ENCODE measurements around the gene PIK3R1. TPM values are rescaled to one million over a fixed set of nuclear protein-coding genes. Genes with fewer than 3 reads are reported as not detected.

The PIK3R1 gene
- total RNA-seq, 4 donors from 2014 or later = 86.1 to 107 (median 94.8) TPM

DNA sequence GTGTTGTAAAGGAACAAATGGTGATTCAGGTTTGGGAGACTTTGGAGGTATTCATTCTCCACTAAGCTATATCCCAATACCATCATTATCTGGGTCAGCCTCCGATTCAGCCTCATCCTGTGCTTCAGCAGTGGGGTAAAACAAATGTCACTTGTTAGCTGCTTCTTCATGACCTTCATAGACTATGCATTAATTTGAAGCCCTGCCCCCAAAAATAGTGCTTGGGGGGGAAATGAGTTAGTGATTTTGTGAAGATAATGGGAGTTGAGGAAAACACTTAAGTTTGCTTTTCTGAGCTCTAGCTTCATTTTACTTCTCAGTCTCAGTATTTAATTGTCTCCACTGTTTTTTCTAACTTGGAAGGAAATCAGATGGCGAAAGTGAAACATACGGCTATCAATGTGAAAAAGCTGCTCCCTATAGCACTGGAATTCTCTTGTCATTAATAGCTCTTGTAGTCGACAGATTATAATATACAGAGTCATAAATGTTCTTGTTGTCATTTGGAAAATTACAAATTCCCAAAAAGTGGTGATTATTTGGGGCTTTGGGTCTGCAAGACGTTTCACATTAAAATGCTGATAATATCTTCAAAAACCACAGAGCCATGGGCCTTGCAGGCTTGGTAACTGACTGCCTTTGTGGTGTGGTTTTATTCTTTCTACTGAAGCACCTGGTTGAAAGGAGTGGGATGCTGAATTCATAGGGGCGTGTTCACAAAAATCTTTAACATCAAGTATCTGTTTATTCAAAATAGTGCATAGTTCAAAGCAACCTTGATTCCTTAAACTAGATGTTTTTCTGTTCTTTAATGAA, 40.0 kb downstream of the PIK3R1 start:
- TF ChIP-seq, protein P1, sequence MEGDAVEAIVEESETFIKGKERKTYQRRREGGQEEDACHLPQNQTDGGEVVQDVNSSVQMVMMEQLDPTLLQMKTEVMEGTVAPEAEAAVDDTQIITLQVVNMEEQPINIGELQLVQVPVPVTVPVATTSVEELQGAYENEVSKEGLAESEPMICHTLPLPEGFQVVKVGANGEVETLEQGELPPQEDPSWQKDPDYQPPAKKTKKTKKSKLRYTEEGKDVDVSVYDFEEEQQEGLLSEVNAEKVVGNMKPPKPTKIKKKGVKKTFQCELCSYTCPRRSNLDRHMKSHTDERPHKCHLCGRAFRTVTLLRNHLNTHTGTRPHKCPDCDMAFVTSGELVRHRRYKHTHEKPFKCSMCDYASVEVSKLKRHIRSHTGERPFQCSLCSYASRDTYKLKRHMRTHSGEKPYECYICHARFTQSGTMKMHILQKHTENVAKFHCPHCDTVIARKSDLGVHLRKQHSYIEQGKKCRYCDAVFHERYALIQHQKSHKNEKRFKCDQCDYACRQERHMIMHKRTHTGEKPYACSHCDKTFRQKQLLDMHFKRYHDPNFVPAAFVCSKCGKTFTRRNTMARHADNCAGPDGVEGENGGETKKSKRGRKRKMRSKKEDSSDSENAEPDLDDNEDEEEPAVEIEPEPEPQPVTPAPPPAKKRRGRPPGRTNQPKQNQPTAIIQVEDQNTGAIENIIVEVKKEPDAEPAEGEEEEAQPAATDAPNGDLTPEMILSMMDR (IDR thresholded peaks at IDR 0.05) = no peak
- no peak for TF ChIP-seq POLR2A (IDR thresholded peaks at IDR 0.05)
- no peak overlapping the region for H3K4me3 ChIP-seq (replicated peaks in 1 of 3)
- DNase-seq = no peak
- H3K27me3 ChIP-seq = no peaks in the 10 kb centered on the region
- peaks cover 17 to 43% of the 10 kb centered on the region in 2 donors for H3K4me1 ChIP-seq
- intact Hi-C loops (cut with DNase I) = loop anchor here (10.0 kb wide), 1 partner anchor 1011 kb away; no protein-coding TSS in a partner anchor
- WGBS, 2 donors = 76 to 86% methylated on average over 6 of the region's 6 CpGs
- no peaks in the 10 kb centered on the region for H3K36me3 ChIP-seq
- H3K27ac ChIP-seq = peak overlapping the region in 2 of 3 donors; percentile 10 to 11
- H3K9me3 ChIP-seq = no peaks in the 10 kb centered on the region

GRCh38 chr5:68257210-68257609, 41.7 kb downstream of the PIK3R1 start:
- Histone ChIP-seq H3K27ac (no peak overlapping the region), H3K4me1 (peaks cover under 1 to 26% of the 10 kb centered on the region in 2 donors), H3K36me3 (no peaks in the 10 kb centered on the region), H3K4me3 (replicated peaks in 1 of 3) (no peak overlapping the region), H3K9me3 (no peaks in the 10 kb centered on the region), H3K27me3 (no peaks in the 10 kb centered on the region)
- TF ChIP-seq POLR2A (IDR thresholded peaks at IDR 0.05) = no peak
- TF ChIP-seq, protein P1 (IDR thresholded peaks at IDR 0.05) = no peak
- DNase-seq = no peak
- 83 to 91% methylated on average over 3 of the region's 3 CpGs for WGBS, 2 donors
- intact Hi-C loops (cut with DNase I) = loop anchor here (10.0 kb wide), 1 partner anchor 1012 kb away; no protein-coding TSS in a partner anchor

DNA sequence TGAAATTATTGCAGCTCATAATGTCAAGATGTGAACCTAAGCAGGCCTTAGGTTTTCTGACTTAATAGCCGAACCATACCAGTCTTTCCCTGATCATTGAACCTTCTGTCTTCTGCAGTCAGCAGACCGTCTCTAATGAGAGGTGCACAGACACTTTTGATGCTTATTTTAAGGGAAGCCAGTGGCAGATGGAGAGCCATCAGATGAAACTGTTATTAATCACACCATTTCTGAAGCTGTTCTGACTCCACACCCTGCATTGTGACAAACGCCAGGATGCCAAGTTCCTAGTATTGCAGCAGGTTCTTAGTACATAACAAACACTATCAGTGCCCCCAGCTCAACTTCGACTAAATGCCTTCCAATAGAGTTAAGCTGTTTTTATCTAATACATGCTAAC, 43.0 kb downstream of the PIK3R1 start:
- no peak for TF ChIP-seq POLR2A (IDR thresholded peaks at IDR 0.05)
- TF ChIP-seq, protein P1 (IDR thresholded peaks at IDR 0.05) = no peak
- H3K27ac ChIP-seq = no peak overlapping the region
- H3K4me1 ChIP-seq = peaks cover under 1 to 20% of the 10 kb centered on the region in 2 donors
- H3K27me3 ChIP-seq = no peaks in the 10 kb centered on the region
- H3K36me3 ChIP-seq = no peaks in the 10 kb centered on the region
- intact Hi-C loops (cut with DNase I) = loop anchor here (10.0 kb wide), 1 partner anchor 1014 kb away; no protein-coding TSS in a partner anchor
- DNase-seq = no peak
- 81 to 90% methylated on average over 4 of the region's 4 CpGs for WGBS, 2 donors
- no peaks in the 10 kb centered on the region for H3K9me3 ChIP-seq
- H3K4me3 ChIP-seq (replicated peaks in 1 of 3) = no peak overlapping the region

GRCh38 chr5:68259700-68260099, 44.1 kb downstream of the PIK3R1 start:
- intact Hi-C loops (cut with DNase I) = loop anchor here (10.0 kb wide), 1 partner anchor 1015 kb away; no protein-coding TSS in a partner anchor
- Histone ChIP-seq H3K4me3 (replicated peaks in 1 of 3) (no peak overlapping the region), H3K9me3 (no peaks in the 10 kb centered on the region), H3K36me3 (no peaks in the 10 kb centered on the region), H3K27ac (no peak overlapping the region), H3K4me1 (peaks cover 10 to 31% of the 10 kb centered on the region in 2 donors), H3K27me3 (no peaks in the 10 kb centered on the region)
- TF ChIP-seq, protein P1 (IDR thresholded peaks at IDR 0.05) = no peak
- TF ChIP-seq POLR2A (IDR thresholded peaks at IDR 0.05) = no peak
- 91 to 99% methylated on average over 2 of the region's 2 CpGs for WGBS, 2 donors
- no peak for DNase-seq

DNA sequence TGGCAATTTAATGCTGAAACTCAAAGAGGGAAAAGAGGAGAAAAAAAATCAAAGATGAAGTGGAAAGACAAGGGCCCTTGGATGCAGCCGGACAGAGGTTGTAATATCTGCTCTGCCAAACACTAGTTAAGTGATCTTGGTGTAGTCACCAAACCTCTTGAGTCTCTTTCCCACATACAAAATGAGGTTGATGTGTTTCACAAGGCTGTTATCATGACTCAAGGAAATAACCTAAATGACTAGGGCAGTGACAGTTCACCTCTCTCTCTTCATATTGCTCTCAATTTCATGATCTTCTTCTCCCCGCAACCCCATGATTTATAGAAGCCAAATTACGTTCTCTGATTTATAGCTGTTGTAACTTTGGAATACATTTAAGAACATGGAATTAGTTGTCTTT, 44.9 kb downstream of the PIK3R1 start:
- TF ChIP-seq, protein P1 (IDR thresholded peaks at IDR 0.05) = no peak
- TF ChIP-seq POLR2A (IDR thresholded peaks at IDR 0.05) = no peak
- WGBS, 2 donors = 82 to 92% methylated on average over 3 of the region's 3 CpGs
- no peaks in the 10 kb centered on the region for H3K36me3 ChIP-seq
- no peak overlapping the region for H3K27ac ChIP-seq
- H3K9me3 ChIP-seq = no peaks in the 10 kb centered on the region
- H3K4me3 ChIP-seq (replicated peaks in 1 of 3) = no peak overlapping the region
- H3K27me3 ChIP-seq = no peaks in the 10 kb centered on the region
- DNase-seq = no peak
- peaks cover 16 to 39% of the 10 kb centered on the region in 2 donors for H3K4me1 ChIP-seq
- intact Hi-C loops (cut with DNase I) = no loop called here
